HepG2 (cell line): Measurements from ENCODE around the gene SMYD1. TPM values are rescaled to one million over a fixed set of nuclear protein-coding genes. Genes with fewer than 3 reads are reported as not detected.

Experiments
- BCL6 ChIP-seq: IDR thresholded peaks from 2 replicates; pipeline ENCODE4 v1.6.1; 2016; ENCODE audit warnings: missing genetic modification reagents, missing compliant biosample characterization
- CBX5 ChIP-seq: sonication (generic); formaldehyde crosslinking; IDR thresholded peaks from 2 replicates; pipeline ENCODE4 v1.4.0; 2020; ENCODE audit warnings: missing genetic modification reagents, borderline replicate concordance
- DZIP1 ChIP-seq: sonication (generic); formaldehyde crosslinking; IDR thresholded peaks from 2 replicates; pipeline ENCODE4 v1.5.0; 2020; ENCODE audit warnings: mild to moderate bottlenecking, missing genetic modification reagents
- HBP1 ChIP-seq: IDR thresholded peaks from 2 replicates; pipeline ENCODE4 v1.6.1; 2016; ENCODE audit warnings: low read depth, control low read depth
- JUN ChIP-seq: sonication (generic); formaldehyde crosslinking; IDR thresholded peaks from 2 replicates; pipeline ENCODE4 v1.4.0; 2020; ENCODE audit warnings: mild to moderate bottlenecking, missing genetic modification reagents
- KMT2A ChIP-seq: sonication (generic); formaldehyde crosslinking; IDR thresholded peaks from 2 replicates; pipeline ENCODE4 v1.4.0; 2020; ENCODE audit warnings: missing genetic modification reagents
- LCORL ChIP-seq, 2 experiments: fragments of 450-650 bp in 1 of 2; sonication (generic) in 1 of 2; formaldehyde crosslinking in 1 of 2; IDR thresholded peaks; 2 replicates each; pipeline versions ENCODE4 v1.5.0 to v1.6.1; 2017 to 2020; ENCODE audit warnings: antibody characterized with exemption in 1 of 2, missing genetic modification reagents in 1 of 2
- MED1 ChIP-seq: sonication (generic); formaldehyde crosslinking; IDR thresholded peaks from 2 replicates; pipeline ENCODE4 v1.4.0; 2020; ENCODE audit warnings: missing genetic modification reagents
- MTA1 ChIP-seq: sonication (generic); formaldehyde crosslinking; IDR thresholded peaks from 2 replicates; pipeline ENCODE4 v1.4.0; 2020; ENCODE audit warnings: missing genetic modification reagents, mild to moderate bottlenecking, borderline replicate concordance
- NKX3-1 ChIP-seq: sonication (generic); formaldehyde crosslinking; IDR thresholded peaks from 2 replicates; pipeline ENCODE4 v1.5.0; 2020; ENCODE audit warnings: missing genetic modification reagents
- REL ChIP-seq: sonication (generic); formaldehyde crosslinking; conservative IDR thresholded peaks from 2 replicates; pipeline ENCODE4 v1.8.0; 2022; ENCODE audit warnings: mild to moderate bottlenecking, missing genetic modification reagents, moderate library complexity
- REST ChIP-seq, 2 experiments: IDR thresholded peaks; 2 replicates each; pipeline ENCODE4 v1.6.1; 2011 to 2012; ENCODE audit warnings: low read length in 2 of 2, borderline replicate concordance in 1 of 2, low read depth in 1 of 2, mild to moderate bottlenecking in 1 of 2, moderate library complexity in 1 of 2
- RXRA ChIP-seq: sonication (generic); formaldehyde crosslinking; IDR thresholded peaks from 2 replicates; pipeline ENCODE4 v1.5.1; 2020; ENCODE audit warnings: missing genetic modification reagents
- STAG1 ChIP-seq: sonication (generic); formaldehyde crosslinking; IDR thresholded peaks from 2 replicates; pipeline ENCODE4 v1.4.0; 2020; ENCODE audit warnings: missing genetic modification reagents
- TMF1 ChIP-seq: sonication (generic); formaldehyde crosslinking; IDR thresholded peaks from 2 replicates; pipeline ENCODE4 v1.8.1; 2022; ENCODE audit warnings: low read depth, missing genetic modification reagents
- ZBTB20 ChIP-seq: sonication (generic); formaldehyde crosslinking; IDR thresholded peaks from 2 replicates; pipeline ENCODE4 v1.8.1; 2023; ENCODE audit warnings: missing genetic modification reagents, low read depth, mild to moderate bottlenecking, borderline replicate concordance
- ZNF256 ChIP-seq: sonication (generic); formaldehyde crosslinking; conservative IDR thresholded peaks from 2 replicates; pipeline ENCODE4 v1.4.0; 2020; ENCODE audit warnings: missing genetic modification reagents
- ZNF34 ChIP-seq: sonication (generic); formaldehyde crosslinking; IDR thresholded peaks from 2 replicates; pipeline ENCODE4 v1.4.0; 2020; ENCODE audit warnings: mild to moderate bottlenecking, missing genetic modification reagents, borderline replicate concordance
- ZNF549 ChIP-seq: sonication (generic); formaldehyde crosslinking; IDR thresholded peaks from 2 replicates; pipeline ENCODE4 v1.5.0; 2020; ENCODE audit warnings: missing genetic modification reagents
- ZNF557 ChIP-seq: sonication (generic); formaldehyde crosslinking; IDR thresholded peaks from 2 replicates; pipeline ENCODE4 v1.4.0; 2020; ENCODE audit warnings: missing genetic modification reagents
- ZNF747 ChIP-seq: sonication (generic); formaldehyde crosslinking; IDR thresholded peaks from 2 replicates; pipeline ENCODE4 v1.8.1; 2023; ENCODE audit warnings: missing genetic modification reagents, mild to moderate bottlenecking, borderline replicate concordance
- ZNF792 ChIP-seq: IDR thresholded peaks from 2 replicates; pipeline ENCODE4 v1.6.1; 2016
- polyA plus RNA-seq, 8 experiments: library from polyadenylated mRNA; depleted of rRNA in 3 of 8; stranded (reverse) in 7 of 8; unstranded in 1 of 8; fragments of >200 nt; fragmentation: Illumina TruSeq in 4 of 8; extraction: Trizol in 4 of 8; gene quantifications; 2 replicates each; pipeline versions ENCODE4 v1.2.1 to v1.2.3, GENCODE V29; 2011 to 2016; ENCODE audit warnings: low read depth in 4 of 8, missing spikeins in 1 of 8, mixed read lengths in 1 of 8; ENCODE audit not compliant: insufficient read depth in 1 of 8
- total RNA-seq, 5 experiments: library from RNA; depleted of rRNA; stranded (reverse); fragments of >200 nt; fragmentation: Illumina TruSeq; extraction: Trizol; gene quantifications; 2 replicates each; pipeline ENCODE4 v1.2.3, GENCODE V29; 2016; ENCODE audit warnings: low read depth in 1 of 5
- TF ChIP-seq, protein P1 (sequence below): sonication (generic); formaldehyde crosslinking; conservative IDR thresholded peaks from 2 replicates; pipeline ENCODE4 v1.8.0; 2022; ENCODE audit warnings: mild to moderate bottlenecking, moderate library complexity, missing genetic modification reagents

SMYD1 gene
- total and polyA plus RNA-seq, 2 of the 13 experiments (the other 11 are each of a cell fraction or from before 2014, with no cell fraction given) = not detected

DNA sequence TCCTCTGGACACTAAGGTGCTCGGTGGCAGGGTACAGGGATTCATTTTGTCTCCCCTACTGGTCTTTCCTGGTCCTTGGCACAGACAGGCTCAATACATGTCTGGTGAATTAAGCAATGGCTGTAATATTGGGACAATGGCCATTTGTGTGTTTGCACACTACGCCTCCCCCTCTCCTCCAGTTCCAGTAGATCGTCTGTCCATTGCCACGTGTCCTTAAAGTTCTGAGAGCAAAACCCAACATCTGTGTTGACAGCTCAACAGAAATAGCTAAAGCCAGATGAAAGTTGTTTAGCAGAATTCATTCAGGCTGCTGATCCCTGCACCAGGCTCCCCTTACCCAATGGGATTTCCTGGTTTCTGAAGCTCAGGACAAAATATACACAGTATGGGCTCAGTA, 69.2 kb downstream of the SMYD1 start (continued):
- no peak for TF ChIP-seq REST (IDR thresholded peaks at IDR 0.05; ENCODE audit: borderline replicate concordance in 1 of 2, low read depth in 1 of 2, low read length in 2 of 2)
- TF ChIP-seq MED1 = peak; percentile 80
- no peak for TF ChIP-seq LCORL (IDR thresholded peaks at IDR 0.05)
- TF ChIP-seq LCORL (CRISPR knock-in tag; IDR thresholded peaks at IDR 0.05) = no peak
- TF ChIP-seq JUN (CRISPR knock-in tag) = no peak
- TF ChIP-seq BCL6 = peak; percentile 59; the same call in 1 of the 2 replicates
- TF ChIP-seq ZNF747 = no peak
- no peak for TF ChIP-seq ZNF549 (CRISPR knock-in tag)
- no peak for TF ChIP-seq ZNF557
- no peak for TF ChIP-seq REL (CRISPR knock-in tag)
- peak; percentile 57; the same call in 1 of the 2 replicates for TF ChIP-seq HBP1
- TF ChIP-seq ZNF256 (CRISPR knock-in tag) = no peak
- no peak for TF ChIP-seq NKX3-1 (CRISPR knock-in tag)
- TF ChIP-seq CBX5 (CRISPR knock-in tag) = 0 out of 2 replicates have a peak, but pooled peaks have one; percentile 36
- no peak; the same call in 1 of the 2 replicates for TF ChIP-seq ZBTB20
- no peak for TF ChIP-seq ZNF34
- no peak for TF ChIP-seq TMF1
- no peak for TF ChIP-seq KMT2A (CRISPR knock-in tag)
- TF ChIP-seq STAG1 (CRISPR knock-in tag) = no peak
- TF ChIP-seq, protein P1, sequence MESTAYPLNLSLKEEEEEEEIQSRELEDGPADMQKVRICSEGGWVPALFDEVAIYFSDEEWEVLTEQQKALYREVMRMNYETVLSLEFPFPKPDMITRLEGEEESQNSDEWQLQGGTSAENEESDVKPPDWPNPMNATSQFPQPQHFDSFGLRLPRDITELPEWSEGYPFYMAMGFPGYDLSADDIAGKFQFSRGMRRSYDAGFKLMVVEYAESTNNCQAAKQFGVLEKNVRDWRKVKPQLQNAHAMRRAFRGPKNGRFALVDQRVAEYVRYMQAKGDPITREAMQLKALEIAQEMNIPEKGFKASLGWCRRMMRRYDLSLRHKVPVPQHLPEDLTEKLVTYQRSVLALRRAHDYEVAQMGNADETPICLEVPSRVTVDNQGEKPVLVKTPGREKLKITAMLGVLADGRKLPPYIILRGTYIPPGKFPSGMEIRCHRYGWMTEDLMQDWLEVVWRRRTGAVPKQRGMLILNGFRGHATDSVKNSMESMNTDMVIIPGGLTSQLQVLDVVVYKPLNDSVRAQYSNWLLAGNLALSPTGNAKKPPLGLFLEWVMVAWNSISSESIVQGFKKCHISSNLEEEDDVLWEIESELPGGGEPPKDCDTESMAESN (CRISPR knock-in tag) = no peak
- TF ChIP-seq DZIP1 = no peak
- no peak for TF ChIP-seq MTA1 (CRISPR knock-in tag)
- TF ChIP-seq RXRA (CRISPR knock-in tag) = peak; percentile 46; the same call in 1 of the 2 replicates
- TF ChIP-seq ZNF792 (CRISPR knock-in tag) = peak; percentile 82
